ENCODE results near the gene VEGFA. TPM values are rescaled to one million over a fixed set of nuclear protein-coding genes. Genes with fewer than 3 reads are reported as not detected.

VEGFA gene
- total RNA-seq, 4 donors from 2014 or later, result 36.2 to 91.3 (median 70.4) TPM

GRCh38 chr6:43747784-43748183, 22.2 kb upstream of the VEGFA start:
- TF ChIP-seq CTCF (IDR thresholded peaks at IDR 0.05) (no peak), POLR2A (IDR thresholded peaks at IDR 0.05) (no peak)
- WGBS, 2 donors, result 84 to 86% methylated on average over 4 of the region's 4 CpGs
- peak in 1 of 2 donors; percentile 14 for DNase-seq (ENCODE audit: low spot score in 2 of 2)
- no peak overlapping the region for H3K4me3 ChIP-seq (ENCODE audit: low read depth, poor library complexity, severe bottlenecking)
- intact Hi-C loops (cut with DNase I; ENCODE audit: low total_unique reads), result no loop called here

DNA sequence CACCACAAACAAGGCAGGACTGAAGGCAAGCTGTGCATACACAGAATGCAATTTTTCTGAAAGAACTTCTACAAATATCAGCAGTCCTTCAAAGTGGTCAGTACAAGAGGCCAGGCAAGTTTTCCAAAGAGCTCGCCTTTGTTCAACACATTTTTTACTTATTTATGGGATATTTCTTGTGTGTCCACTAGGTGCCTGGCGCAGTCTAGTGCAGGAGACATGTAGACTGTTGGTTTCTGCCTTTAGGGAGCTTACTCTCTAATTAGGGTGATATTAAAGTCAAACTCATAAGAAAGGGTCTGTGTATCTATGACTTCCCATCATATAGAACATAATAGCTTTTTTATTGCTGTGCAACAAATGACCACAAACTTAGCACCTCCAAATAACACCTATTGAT, 21.2 kb upstream of the VEGFA start:
- 93 to 95% methylated on average over 2 of the region's 2 CpGs for WGBS, 2 donors
- intact Hi-C loops (cut with DNase I; ENCODE audit: low total_unique reads), result no loop called here

GRCh38 chr6:43749461-43749860, 20.6 kb upstream of the VEGFA start:
- intact Hi-C loops (cut with DNase I; ENCODE audit: low total_unique reads), result no loop called here
- no peak overlapping the region for H3K4me3 ChIP-seq (ENCODE audit: low read depth, poor library complexity, severe bottlenecking)
- no peak for DNase-seq (ENCODE audit: low spot score in 2 of 2)
- TF ChIP-seq CTCF (IDR thresholded peaks at IDR 0.05) (no peak), POLR2A (IDR thresholded peaks at IDR 0.05) (no peak)
- 79 to 85% methylated on average over 2 of the region's 2 CpGs for WGBS, 2 donors

More for the DNA sequence above, 21.2 kb upstream of the VEGFA start:
- no peak for TF ChIP-seq CTCF (IDR thresholded peaks at IDR 0.05)
- TF ChIP-seq POLR2A (IDR thresholded peaks at IDR 0.05), result no peak
- no peak overlapping the region for H3K4me3 ChIP-seq (ENCODE audit: low read depth, poor library complexity, severe bottlenecking)
- DNase-seq (ENCODE audit: low spot score in 2 of 2), result peak in 1 of 2 donors; percentile 8

- no peak for TF ChIP-seq POLR2A (IDR thresholded peaks at IDR 0.05)
- no peak for TF ChIP-seq CTCF (IDR thresholded peaks at IDR 0.05)
- H3K4me3 ChIP-seq (ENCODE audit: low read depth, poor library complexity, severe bottlenecking), result no peak overlapping the region
- intact Hi-C loops (cut with DNase I; ENCODE audit: low total_unique reads), result no loop called here
- 81% methylated on average over 3 of the region's 3 CpGs for WGBS, 2 donors
- no peak for DNase-seq (ENCODE audit: low spot score in 2 of 2)
Observed at GRCh38 chr6:43750622-43751021, 19.4 kb upstream of the VEGFA start.

- H3K4me3 ChIP-seq (ENCODE audit: low read depth, poor library complexity, severe bottlenecking), result no peak overlapping the region
- WGBS, 2 donors, result 92 to 97% methylated on average over 3 of the region's 3 CpGs
- no peak for DNase-seq (ENCODE audit: low spot score in 2 of 2)
- TF ChIP-seq POLR2A (IDR thresholded peaks at IDR 0.05), result no peak
- peak in 1 of 3 donors; percentile 45 for TF ChIP-seq CTCF (IDR thresholded peaks at IDR 0.05)
- intact Hi-C loops (cut with DNase I; ENCODE audit: low total_unique reads), result no loop called here
Observed at GRCh38 chr6:43753570-43754183, 16.3 kb upstream of the VEGFA start.

All from lower leg skin (tissue), 4 donors.